ENCODE data around the gene FGD1. TPM values are rescaled to one million over a fixed set of nuclear protein-coding genes. Genes with fewer than 3 reads are reported as not detected.
"Not testable (repeated sequence)": the region's sequence is repeated elsewhere in the genome, so short reads cannot be mapped to it uniquely, and the experiment has no call there.

FGD1 gene
- total RNA-seq, 6 donors from 2014 or later = 1.0 to 4.1 (median 1.7) TPM

- DNase-seq = peak in 1 of 2 donors; percentile 73
- Histone ChIP-seq H3K4me3 (peak overlapping the region; percentile 55 to 67 (median 62)), H3K27ac (peak overlapping the region; percentile 35 to 83 (median 54)), H3K4me1 (peaks cover 0 to 5% (median 0%) of the 10 kb centered on the region in 4 donors), H3K9me3 (no peaks in the 10 kb centered on the region), H3K36me3 (no peaks in the 10 kb centered on the region), H3K27me3 (peaks cover 0 to 11% (median 0%) of the 10 kb centered on the region in 4 donors)
- peak in 1 of 2 donors; percentile 53 for ATAC-seq (ENCODE audit: low FRiP score in 2 of 2)
- 17 to 42% methylated on average over 4 to 31 of the region's 86 CpGs for WGBS, 2 donors
- TF ChIP-seq EP300 (IDR thresholded peaks at IDR 0.05) = no peak
- TF ChIP-seq POLR2AphosphoS5 (IDR thresholded peaks at IDR 0.05) = no peak
- no peak for TF ChIP-seq POLR2A (IDR thresholded peaks at IDR 0.05)
- no peak for TF ChIP-seq CTCF (IDR thresholded peaks at IDR 0.05)
Observed at GRCh38 chrX:54494989-54495813, 833 bp downstream of the FGD1 start.

GRCh38 chrX:54494166-54494988, 1.7 kb downstream of the FGD1 start:
- TF ChIP-seq CTCF (IDR thresholded peaks at IDR 0.05) (no peak), POLR2AphosphoS5 (IDR thresholded peaks at IDR 0.05) (no peak)
- WGBS, 2 donors = 48 to 58% methylated on average over 9 to 10 of the region's 10 CpGs
- ATAC-seq (ENCODE audit: low FRiP score in 2 of 2) (no peak), DNase-seq (no peak)
- peaks cover 0 to 11% (median 0%) of the 10 kb centered on the region in 4 donors for H3K27me3 ChIP-seq
- H3K27ac ChIP-seq = peak overlapping the region in 3 of 4 donors; percentile 27 to 83 (median 35)
- no peaks in the 10 kb centered on the region for H3K36me3 ChIP-seq
- peaks cover 0 to 5% (median 0%) of the 10 kb centered on the region in 4 donors for H3K4me1 ChIP-seq
- no peaks in the 10 kb centered on the region for H3K9me3 ChIP-seq
- H3K4me3 ChIP-seq = peak overlapping the region in 3 of 4 donors; percentile 58 to 67 (median 65)

- Histone ChIP-seq H3K4me1 (peaks cover 0 to 5% (median 0%) of the 10 kb centered on the region in 4 donors), H3K27ac (no peak overlapping the region), H3K27me3 (peaks cover 0 to 11% (median 0%) of the 10 kb centered on the region in 4 donors), H3K9me3 (no peaks in the 10 kb centered on the region), H3K36me3 (no peaks in the 10 kb centered on the region), H3K4me3 (no peak overlapping the region)
- ATAC-seq (ENCODE audit: low FRiP score in 2 of 2) (peak in 1 of 2 donors; percentile 55), DNase-seq (no peak)
- WGBS, 2 donors = 59 to 63% methylated on average over 6 of the region's 6 CpGs
- no peak for TF ChIP-seq POLR2AphosphoS5 (IDR thresholded peaks at IDR 0.05)
- no peak for TF ChIP-seq CTCF (IDR thresholded peaks at IDR 0.05)
- TF ChIP-seq POLR2A (IDR thresholded peaks at IDR 0.05) = no peak
- no peak for TF ChIP-seq EP300 (IDR thresholded peaks at IDR 0.05)
Observed at GRCh38 chrX:54492340-54492739, 3.7 kb downstream of the FGD1 start.

- H3K9me3 ChIP-seq; DNase-seq; ATAC-seq (ENCODE audit: low FRiP score in 2 of 2); H3K4me1 ChIP-seq; H3K4me3 ChIP-seq; H3K27me3 ChIP-seq; H3K36me3 ChIP-seq; H3K27ac ChIP-seq: not testable (repeated sequence)
- WGBS, 2 donors = 83 to 93% methylated on average over 5 of the region's 5 CpGs
Observed at GRCh38 chrX:54489819-54490218, 6.2 kb downstream of the FGD1 start.

GRCh38 chrX:54484666-54485065, 11.4 kb downstream of the FGD1 start:
- WGBS, 2 donors = 53 to 100% methylated on average over 1 to 3 of the region's 3 CpGs
- Histone ChIP-seq H3K9me3 (no peaks in the 10 kb centered on the region), H3K36me3 (no peaks in the 10 kb centered on the region), H3K27me3 (no peaks in the 10 kb centered on the region), H3K4me3 (no peak overlapping the region), H3K4me1 (peaks cover 0 to 4% (median 0%) of the 10 kb centered on the region in 4 donors), H3K27ac (peak overlapping the region in 1 of 4 donors; percentile 10)
- peak in 1 of 2 donors; percentile 64 for ATAC-seq (ENCODE audit: low FRiP score in 2 of 2)
- TF ChIP-seq POLR2A (IDR thresholded peaks at IDR 0.05) (no peak), CTCF (IDR thresholded peaks at IDR 0.05) (no peak), EP300 (IDR thresholded peaks at IDR 0.05) (no peak), POLR2AphosphoS5 (IDR thresholded peaks at IDR 0.05) (no peak)
- no peak for DNase-seq
